AG04449 (cell line): ENCODE data around the gene C11orf21.

Experiments used
- CTCF ChIA-PET: fragments of 350-600 bp; formaldehyde crosslinking; extraction: SDS; loops from one replicate; lab custom pipeline; 2021; ENCODE audit warnings: antibody characterized with exemption; lab: Yijun Ruan, JAX
- POLR2A ChIA-PET: fragments of 400-600, 350-600 bp; formaldehyde crosslinking; extraction: SDS; loops from one replicate; lab custom pipeline; 2020; ENCODE audit warnings: antibody characterized with exemption, inconsistent platforms; lab: Yijun Ruan, JAX
- DNase-seq: peaks from one replicate; pipeline ENCODE4 v3.0.0-alpha.2; 2010; ENCODE audit warnings: low read depth, low spot score
- H3K4me3 ChIP-seq: 2 replicates; pipeline ENCODE4 v1.5.1; 2011; ENCODE audit warnings: low read depth, mild to moderate bottlenecking, control low read depth, low read length
- TF ChIP-seq, protein P1 (sequence below): IDR thresholded peaks from one replicate; pipeline ENCODE4 v1.5.1; 2011; ENCODE audit warnings: mild to moderate bottlenecking, moderate library complexity, low read length, control low read depth, inconsistent platforms; ENCODE audit not compliant: insufficient read depth; ENCODE audit errors: missing control alignments

C11orf21 gene

DNA sequence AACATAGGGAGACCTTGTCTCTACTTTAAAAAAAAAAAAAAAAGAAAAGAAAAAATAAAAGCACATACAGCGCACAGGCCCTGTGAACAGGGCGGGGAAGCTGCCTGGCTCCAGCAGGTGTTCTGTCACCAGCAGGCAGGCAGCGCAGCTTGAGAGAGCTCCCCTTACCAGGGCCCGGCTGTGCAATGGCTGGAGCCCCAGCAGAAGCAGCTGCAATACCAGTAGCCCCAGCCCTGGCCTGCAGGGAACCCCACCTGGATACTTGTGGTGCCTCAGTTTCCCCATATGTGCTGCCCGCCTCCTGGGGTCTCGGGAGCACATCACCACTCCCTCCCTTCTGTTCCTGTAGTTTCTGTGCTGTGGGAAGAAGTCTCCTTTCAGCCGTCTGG is 12.4 kb upstream of the C11orf21 start:
- DNase-seq, result no peak
- POLR2A ChIA-PET, result interaction anchor here (1.6 kb wide), 1 partner anchor 64 kb away, joined by 3 read pairs; no protein-coding TSS in a partner anchor
- CTCF ChIA-PET, result interaction anchor here (0.6 to 1.2 kb wide), 5 partner anchors 8 to 432 kb away, joined by 3 to 6 read pairs (median 4); no protein-coding TSS in a partner anchor
- TF ChIP-seq, protein P1, sequence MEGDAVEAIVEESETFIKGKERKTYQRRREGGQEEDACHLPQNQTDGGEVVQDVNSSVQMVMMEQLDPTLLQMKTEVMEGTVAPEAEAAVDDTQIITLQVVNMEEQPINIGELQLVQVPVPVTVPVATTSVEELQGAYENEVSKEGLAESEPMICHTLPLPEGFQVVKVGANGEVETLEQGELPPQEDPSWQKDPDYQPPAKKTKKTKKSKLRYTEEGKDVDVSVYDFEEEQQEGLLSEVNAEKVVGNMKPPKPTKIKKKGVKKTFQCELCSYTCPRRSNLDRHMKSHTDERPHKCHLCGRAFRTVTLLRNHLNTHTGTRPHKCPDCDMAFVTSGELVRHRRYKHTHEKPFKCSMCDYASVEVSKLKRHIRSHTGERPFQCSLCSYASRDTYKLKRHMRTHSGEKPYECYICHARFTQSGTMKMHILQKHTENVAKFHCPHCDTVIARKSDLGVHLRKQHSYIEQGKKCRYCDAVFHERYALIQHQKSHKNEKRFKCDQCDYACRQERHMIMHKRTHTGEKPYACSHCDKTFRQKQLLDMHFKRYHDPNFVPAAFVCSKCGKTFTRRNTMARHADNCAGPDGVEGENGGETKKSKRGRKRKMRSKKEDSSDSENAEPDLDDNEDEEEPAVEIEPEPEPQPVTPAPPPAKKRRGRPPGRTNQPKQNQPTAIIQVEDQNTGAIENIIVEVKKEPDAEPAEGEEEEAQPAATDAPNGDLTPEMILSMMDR, result no peak
- H3K4me3 ChIP-seq, result no peak overlapping the region

- CTCF ChIA-PET, result interaction anchor here (1.1 to 1.2 kb wide), 4 partner anchors 7 to 108 kb away, joined by 3 to 6 read pairs (median 4); no protein-coding TSS in a partner anchor
- POLR2A ChIA-PET, result interaction anchor here (1.4 kb wide), 1 partner anchor 64 kb away, joined by 4 read pairs; the partner anchor contains the start of gene CD81
- DNase-seq, result no peak
- H3K4me3 ChIP-seq, result no peak overlapping the region
- TF ChIP-seq, protein P1, result no peak
These were observed 11.6 kb upstream of the C11orf21 start for GRCh38 chr11:2313051-2313951.

DNA sequence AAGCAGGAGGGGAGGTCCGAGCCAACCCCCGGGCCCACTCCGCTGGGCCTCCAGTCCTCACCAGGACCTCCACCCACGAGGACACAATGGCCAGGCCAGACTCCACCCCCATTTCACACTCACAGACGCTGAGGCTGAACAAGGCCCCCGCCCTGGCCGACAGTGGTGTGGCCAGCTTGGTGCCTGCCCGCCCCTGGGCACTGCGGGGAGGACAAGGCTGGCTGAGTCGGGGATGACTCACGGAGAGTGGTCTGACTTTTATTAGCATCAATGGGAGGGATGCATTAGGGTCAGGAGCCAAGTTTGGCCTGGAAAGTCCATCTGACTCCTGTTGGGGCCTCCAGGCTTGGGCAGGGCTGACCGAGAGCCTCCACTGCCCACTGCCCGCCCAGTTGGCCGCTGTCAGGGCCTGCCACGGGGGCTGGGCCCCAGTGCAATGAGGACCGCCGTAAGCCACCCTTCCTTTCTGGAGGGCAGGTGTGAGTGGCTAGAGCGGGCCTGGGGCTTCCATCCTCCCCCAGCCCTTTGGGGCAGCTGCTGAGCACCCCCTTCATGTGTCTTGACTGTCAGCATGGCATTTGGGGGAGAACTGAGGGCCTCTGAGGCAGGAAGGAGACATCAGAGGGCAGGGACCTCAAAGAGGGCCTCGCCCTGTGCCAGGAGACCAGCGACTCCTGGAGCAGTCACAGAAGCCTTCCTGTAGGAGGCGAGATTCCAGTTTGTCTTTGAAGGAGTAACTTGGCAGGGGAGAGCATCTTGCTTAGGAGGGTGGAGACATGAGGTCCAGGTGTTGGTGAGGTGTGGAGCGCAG is 10.7 kb upstream of the C11orf21 start:
- H3K4me3 ChIP-seq, result no peak overlapping the region
- TF ChIP-seq, protein P1, result no peak
- DNase-seq, result no peak
- ChIA-PET POLR2A (interaction anchor here (0.6 to 1.4 kb wide), 2 partner anchors 64 to 87 kb away, joined by 3 to 4 read pairs; partner anchors contain the start of gene CD81), CTCF (interaction anchor here (12.3 kb wide), 1 partner anchor 108 kb away, joined by 381 read pairs; no protein-coding TSS in a partner anchor)

DNA sequence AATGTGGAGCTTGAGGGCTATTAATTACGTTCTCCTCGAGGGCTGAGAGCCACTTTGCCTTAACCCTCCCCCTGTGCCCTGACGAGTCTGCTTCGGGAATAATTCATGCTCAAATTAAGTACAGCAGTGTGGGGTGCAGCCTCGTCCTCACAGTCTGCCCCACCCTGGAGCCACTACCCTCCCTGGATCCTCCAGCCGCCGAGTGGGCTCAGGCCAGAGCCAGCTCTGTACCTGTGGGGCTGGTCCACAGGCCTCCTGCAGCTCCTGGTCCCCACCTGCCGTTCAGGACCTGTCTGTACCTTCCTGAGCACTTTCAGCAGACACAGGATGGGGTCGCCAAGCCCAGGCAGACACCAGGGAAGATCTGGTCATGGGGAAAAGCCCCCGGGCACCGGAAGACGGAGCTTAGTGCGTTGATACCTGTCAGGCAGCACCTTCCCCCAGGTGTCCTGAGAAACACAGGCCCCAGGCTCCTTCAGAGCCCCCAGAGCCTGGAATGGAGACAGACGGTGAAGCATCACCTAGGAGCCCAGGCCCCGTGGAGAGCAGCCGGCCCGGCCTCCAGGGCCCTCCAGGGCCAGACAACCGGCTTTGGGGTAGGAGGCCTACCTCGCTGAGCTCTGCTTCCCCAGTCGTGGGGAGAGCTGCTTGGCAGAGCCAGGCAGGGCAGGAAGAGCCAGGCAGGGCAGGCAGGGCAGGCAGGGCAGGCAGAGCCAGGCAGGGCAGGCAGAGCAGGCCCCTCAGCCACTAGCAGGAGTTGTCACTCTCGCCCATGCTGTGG is 9.8 kb upstream of the C11orf21 start:
- DNase-seq, result no peak
- ChIA-PET POLR2A (interaction anchor here (0.6 kb wide), 1 partner anchor 88 kb away, joined by 3 read pairs; no protein-coding TSS in a partner anchor), CTCF (interaction anchor here (12.3 kb wide), 1 partner anchor 109 kb away, joined by 381 read pairs; no protein-coding TSS in a partner anchor)

DNA sequence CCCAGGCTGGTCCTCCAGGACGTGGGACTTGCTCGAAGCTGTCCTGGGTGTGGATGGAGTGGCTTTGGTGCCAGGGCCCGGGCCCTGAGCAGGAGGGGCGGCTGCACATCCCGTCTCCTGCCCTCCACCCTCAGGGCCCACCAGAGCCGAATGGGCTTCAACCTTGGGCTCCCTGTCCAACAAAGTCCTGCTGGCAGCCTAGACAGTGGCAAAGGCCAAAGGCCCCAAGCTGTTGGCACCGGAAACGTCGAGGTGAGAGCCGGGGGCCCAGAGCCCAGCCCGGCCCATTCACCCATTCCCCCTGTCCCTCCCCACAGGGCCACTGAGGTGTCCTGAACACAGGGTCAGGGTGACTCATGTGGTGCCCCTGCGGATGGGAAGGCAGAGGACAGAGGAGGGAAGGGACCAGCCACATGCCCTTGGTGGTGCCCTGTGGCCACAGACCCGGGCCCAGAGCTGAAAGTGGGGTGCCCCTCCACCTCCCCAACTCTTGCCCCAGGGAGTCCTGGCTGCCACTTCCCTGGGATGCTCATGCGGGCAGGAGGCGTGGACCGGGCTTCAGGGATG is 9.2 kb upstream of the C11orf21 start:
- H3K4me3 ChIP-seq, result no peak overlapping the region
- TF ChIP-seq, protein P1, result no peak
- ChIA-PET POLR2A (no interaction called here), CTCF (interaction anchor here (12.3 kb wide), 1 partner anchor 110 kb away, joined by 381 read pairs; no protein-coding TSS in a partner anchor)
- DNase-seq, result no peak

More for the DNA sequence above, 9.8 kb upstream of the C11orf21 start:
- TF ChIP-seq, protein P1, result no peak
- no peak overlapping the region for H3K4me3 ChIP-seq
